Measurements from ENCODE around the gene ADAMTSL3.
"Not testable (repeated sequence)": the region's sequence is repeated elsewhere in the genome, so short reads cannot be mapped to it uniquely, and the experiment has no call there.

Gene ADAMTSL3

GRCh38 chr15:83697716-83698115 is 43.8 kb downstream of the ADAMTSL3 start:
- no peak for DNase-seq (ENCODE audit: low read depth, low spot score)

GRCh38 chr15:83698294-83698693 is 44.4 kb downstream of the ADAMTSL3 start:
- DNase-seq (ENCODE audit: low read depth, low spot score), result no peak

GRCh38 chr15:83699028-83699427 is 45.1 kb downstream of the ADAMTSL3 start:
- no peak for DNase-seq (ENCODE audit: low read depth, low spot score)

- no peak for DNase-seq (ENCODE audit: low read depth, low spot score)
These were observed 46.2 kb downstream of the ADAMTSL3 start for GRCh38 chr15:83700082-83700481.

GRCh38 chr15:83702314-83702713 is 48.4 kb downstream of the ADAMTSL3 start:
- not testable (repeated sequence) for DNase-seq (ENCODE audit: low read depth, low spot score)

- no peak for DNase-seq (ENCODE audit: low read depth, low spot score)
These were observed 54.4 kb downstream of the ADAMTSL3 start for GRCh38 chr15:83708328-83708727.

- no peak for DNase-seq (ENCODE audit: low read depth, low spot score)
These were observed 55.3 kb downstream of the ADAMTSL3 start for GRCh38 chr15:83709241-83709640.

- DNase-seq (ENCODE audit: low read depth, low spot score), result no peak
These were observed 55.9 kb downstream of the ADAMTSL3 start for GRCh38 chr15:83709811-83710210.

GRCh38 chr15:83710452-83710851 is 56.5 kb downstream of the ADAMTSL3 start:
- DNase-seq (ENCODE audit: low read depth, low spot score), result no peak

- no peak for DNase-seq (ENCODE audit: low read depth, low spot score)
These were observed 57.3 kb downstream of the ADAMTSL3 start for GRCh38 chr15:83711236-83711635.

- DNase-seq (ENCODE audit: low read depth, low spot score), result no peak
These were observed 59.3 kb downstream of the ADAMTSL3 start for GRCh38 chr15:83713242-83713641.

GRCh38 chr15:83714939-83715628 is 61.2 kb downstream of the ADAMTSL3 start:
- DNase-seq (ENCODE audit: low read depth, low spot score), result no peak

- DNase-seq (ENCODE audit: low read depth, low spot score), result no peak
These were observed 62.7 kb downstream of the ADAMTSL3 start for GRCh38 chr15:83716605-83717004.

GRCh38 chr15:83717010-83717409 is 63.1 kb downstream of the ADAMTSL3 start:
- DNase-seq (ENCODE audit: low read depth, low spot score), result no peak

GRCh38 chr15:83720468-83720867 is 66.5 kb downstream of the ADAMTSL3 start:
- no peak for DNase-seq (ENCODE audit: low read depth, low spot score)

GRCh38 chr15:83721031-83721430 is 67.1 kb downstream of the ADAMTSL3 start:
- no peak for DNase-seq (ENCODE audit: low read depth, low spot score)

GRCh38 chr15:83721981-83722380 is 68.1 kb downstream of the ADAMTSL3 start:
- no peak for DNase-seq (ENCODE audit: low read depth, low spot score)

GRCh38 chr15:83723216-83723615 is 69.3 kb downstream of the ADAMTSL3 start:
- no peak for DNase-seq (ENCODE audit: low read depth, low spot score)

GRCh38 chr15:83732196-83732595 is 78.3 kb downstream of the ADAMTSL3 start:
- DNase-seq (ENCODE audit: low read depth, low spot score), result no peak

- DNase-seq (ENCODE audit: low read depth, low spot score), result no peak
These were observed 78.8 kb downstream of the ADAMTSL3 start for GRCh38 chr15:83732770-83733169.

- no peak for DNase-seq (ENCODE audit: low read depth, low spot score)
These were observed 79.3 kb downstream of the ADAMTSL3 start for GRCh38 chr15:83733206-83733605.

GRCh38 chr15:83733691-83734090 is 79.8 kb downstream of the ADAMTSL3 start:
- DNase-seq (ENCODE audit: low read depth, low spot score), result no peak

- DNase-seq (ENCODE audit: low read depth, low spot score), result no peak
These were observed 80.6 kb downstream of the ADAMTSL3 start for GRCh38 chr15:83734487-83734886.

- DNase-seq (ENCODE audit: low read depth, low spot score), result no peak
These were observed 85.7 kb downstream of the ADAMTSL3 start for GRCh38 chr15:83739629-83740028.
